HT1080 (cell line): ENCODE measurements around the gene LINGO1. TPM values are rescaled to one million over a fixed set of nuclear protein-coding genes. Genes with fewer than 3 reads are reported as not detected.
A peak's percentile ranks its signal among the peaks of the same experiment; 100 is the strongest.

Experiments
- DNase-seq: peaks from one replicate; pipeline ENCODE4 v3.0.0-alpha.2; 2015; ENCODE audit warnings: low read depth
- total RNA-seq: library from RNA; depleted of rRNA; stranded (reverse); fragments of >200 nt; shearing (Covaris generic); gene quantifications from 2 replicates; pipeline ENCODE4 v1.2.3, GENCODE V29; 2014

The LINGO1 gene
- total RNA-seq, 1 experiment from 2014 or later: 0.56 TPM

DNA sequence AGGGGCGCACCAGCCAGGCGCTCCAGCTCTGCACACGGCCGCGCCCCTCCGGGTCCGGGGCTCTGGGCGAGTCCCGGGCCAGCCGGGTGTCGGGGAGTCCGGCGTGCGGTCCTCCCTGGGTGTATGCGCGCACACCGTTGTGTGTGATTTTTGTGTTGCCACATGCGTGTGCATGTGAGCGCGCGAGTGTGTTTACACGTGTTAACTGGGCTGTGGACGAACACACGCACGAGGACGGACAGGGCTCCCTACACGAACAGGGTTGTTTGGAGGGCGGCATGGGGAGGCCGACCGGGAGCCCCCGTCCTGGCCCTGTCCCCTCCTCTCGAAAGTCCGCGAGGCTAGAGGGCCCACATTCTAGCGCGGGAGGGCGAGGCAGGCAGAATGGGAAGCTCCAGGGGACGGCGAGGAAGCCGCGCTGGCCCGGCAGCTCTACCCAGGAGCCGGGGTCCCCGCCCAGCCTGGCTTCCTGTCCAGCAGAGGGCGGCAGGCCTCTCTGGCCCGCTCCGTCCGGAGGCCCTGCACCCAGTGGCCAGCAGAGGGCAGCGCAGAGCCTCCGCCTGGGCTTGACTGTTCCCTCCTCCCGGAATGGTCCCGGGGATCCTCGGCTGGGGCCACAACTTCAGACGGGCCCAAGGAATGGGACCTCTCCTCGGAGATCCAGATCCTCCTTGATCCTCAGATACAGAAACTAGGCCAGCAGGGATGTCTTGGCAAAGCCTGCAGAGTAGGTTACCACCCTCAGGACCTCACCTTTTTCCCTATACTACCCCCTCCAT lies 611 bp upstream of the LINGO1 start:
- DNase-seq: peak; percentile 78

DNA sequence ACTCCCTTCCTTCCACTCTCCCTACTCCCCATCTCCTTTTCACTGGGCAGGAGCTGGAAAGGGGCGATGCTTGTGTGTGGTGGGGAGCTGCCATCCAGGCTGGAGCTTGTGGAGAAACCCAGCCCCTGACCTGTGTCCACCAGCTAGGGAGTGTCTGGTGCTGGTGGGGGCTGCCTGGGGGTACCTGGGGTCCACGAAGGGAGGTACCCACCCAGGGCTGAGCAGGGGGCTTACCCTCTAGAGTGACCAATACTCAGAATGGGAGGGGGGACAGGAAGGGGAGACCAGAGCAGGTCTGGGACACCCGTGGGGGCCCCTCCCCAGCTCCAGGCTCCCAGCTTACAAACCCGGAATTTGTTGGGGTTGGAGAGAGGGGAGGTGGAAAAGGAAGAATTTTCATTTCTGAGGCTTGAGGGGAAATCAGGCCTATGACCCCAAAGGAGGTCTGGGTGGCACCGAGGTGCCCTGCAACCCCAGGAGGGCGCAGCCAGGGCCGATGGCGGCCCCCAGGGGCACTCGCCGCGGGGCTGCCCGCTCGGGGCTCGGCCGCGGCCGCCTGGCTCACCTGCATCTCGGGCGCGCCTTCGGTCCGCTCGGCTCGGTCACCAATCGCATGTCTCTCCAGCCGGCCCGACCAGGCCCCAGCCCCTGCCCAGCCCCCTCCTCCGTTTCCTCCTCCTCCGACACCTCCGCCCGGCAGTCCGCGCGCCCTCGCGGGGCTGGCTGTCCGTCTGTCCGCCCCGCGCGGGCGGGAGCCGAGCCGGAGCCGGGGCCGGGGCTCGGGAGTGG lies 773 bp downstream of the LINGO1 start:
- no peak for DNase-seq

DNA sequence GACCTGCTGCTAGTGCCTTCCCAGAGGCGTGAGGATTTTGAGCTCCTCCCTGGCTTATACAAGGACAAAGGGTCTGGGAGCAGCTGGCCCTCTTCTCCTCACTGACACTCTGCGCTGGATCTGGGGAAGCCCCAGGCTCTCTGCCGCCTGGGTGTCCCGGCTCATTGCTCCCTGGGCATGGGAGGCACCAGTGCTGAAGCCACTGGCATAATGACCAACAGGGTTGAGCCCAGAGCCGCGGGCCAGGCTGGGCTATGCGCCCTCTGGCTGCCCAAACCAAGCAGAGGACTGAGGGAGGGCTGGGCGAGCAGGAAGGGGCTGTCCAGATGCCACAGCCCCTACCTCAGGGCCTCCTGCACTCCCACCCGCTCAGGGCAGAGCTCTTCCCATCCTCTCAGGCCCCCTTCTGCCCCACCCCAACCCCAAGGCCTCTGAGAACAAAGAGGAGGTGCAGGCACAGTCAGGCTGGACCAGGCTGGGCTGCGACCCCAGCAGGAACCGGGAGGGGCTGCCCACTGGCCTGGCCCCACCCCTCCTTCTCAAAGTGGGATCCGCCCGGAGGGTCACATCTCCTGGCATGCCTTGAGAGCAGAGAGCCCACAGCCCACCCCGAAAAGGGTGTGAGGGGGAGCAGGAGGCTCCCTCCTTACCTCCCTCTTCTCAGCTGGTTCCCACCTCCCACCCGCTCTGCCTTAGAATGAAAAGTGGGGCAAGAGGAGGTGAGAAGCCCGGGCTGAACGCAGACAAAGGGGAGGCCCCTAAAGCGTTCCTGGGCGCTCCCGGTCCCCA lies 1.6 kb downstream of the LINGO1 start:
- DNase-seq: no peak

- DNase-seq: no peak
These were observed 2.7 kb downstream of the LINGO1 start for GRCh38 chr15:77630056-77630455.

DNA sequence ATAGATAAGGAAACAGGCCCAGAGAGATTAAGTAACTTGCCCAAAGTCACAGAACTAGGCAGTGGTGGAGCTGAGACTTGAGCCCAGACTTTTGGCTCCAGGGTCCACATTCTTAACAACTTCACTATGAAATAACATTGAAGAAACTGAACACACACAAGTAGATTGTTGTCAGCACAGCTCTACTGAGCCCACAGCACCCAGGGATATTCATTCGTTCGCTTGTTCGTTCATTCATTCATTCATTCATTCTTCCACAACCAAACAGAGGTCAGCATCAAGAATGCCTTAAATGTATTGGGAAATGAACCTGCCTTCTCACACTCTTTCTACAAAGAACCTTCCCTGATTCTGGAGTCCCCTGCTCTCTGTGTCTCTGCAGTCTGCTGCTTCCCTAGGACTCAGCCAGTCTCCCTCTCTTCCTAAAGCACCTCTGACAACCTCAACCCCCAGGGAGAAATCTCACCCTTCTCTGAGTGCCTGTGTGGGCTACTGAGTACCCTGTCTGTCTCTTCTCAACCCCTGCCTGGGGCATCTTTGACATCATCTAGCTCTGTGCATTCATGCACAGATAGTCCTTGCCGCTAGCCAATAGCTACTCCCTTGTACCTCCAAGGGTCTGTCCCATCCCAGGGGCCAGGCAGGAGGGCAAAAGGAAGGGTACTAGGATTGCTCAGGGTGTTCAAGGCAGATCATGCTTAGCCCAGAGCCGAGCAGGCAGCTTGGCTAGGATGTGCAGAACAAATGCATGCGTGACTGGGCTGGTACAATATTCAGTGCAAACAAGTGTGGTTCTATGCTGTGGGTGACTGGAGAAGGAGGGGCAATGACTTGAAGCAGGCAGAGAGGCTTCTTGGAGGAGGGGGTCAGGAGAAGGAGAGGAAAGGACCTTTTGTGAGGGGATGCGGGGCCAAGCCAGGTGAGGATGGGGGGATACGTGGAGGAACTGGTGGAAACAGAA lies 3.4 kb downstream of the LINGO1 start:
- DNase-seq: no peak

DNA sequence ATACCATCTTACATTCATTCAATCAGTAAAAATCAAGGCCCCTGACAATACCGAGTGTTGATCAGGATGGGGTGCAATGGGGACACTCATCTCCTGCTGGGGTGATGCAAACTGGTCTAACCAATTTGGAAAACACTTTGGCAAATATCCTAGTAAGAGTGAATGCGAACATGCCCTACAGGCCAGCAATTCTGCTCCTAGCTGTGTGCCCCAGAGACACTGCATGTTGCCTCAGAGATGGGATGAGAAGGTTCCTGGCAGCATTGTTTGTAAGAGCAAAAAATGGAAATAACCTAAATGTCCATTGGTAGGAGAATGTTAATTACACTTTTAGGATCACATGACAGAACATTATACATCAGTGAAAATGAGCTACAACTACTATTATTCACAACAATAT lies 4.7 kb downstream of the LINGO1 start:
- DNase-seq: no peak

DNA sequence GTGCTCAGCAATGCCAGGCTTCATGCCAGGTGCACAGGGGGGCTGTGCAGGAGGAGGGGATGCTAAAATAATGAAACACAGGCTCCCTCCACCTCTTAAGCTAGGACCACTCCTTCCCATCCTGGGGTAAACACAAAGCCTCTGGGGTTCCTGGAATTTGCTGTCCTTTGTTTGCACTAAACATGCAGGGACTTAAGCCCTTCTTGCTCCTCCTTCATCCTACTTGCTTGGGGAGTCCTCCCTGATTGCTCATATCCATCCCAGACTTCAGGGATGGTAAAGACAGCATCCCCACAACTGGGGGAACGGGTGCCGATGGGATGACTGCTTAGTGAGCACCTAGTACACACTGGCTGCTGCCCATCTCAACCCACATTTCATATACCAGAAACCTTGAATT lies 5.1 kb downstream of the LINGO1 start:
- DNase-seq: no peak

DNA sequence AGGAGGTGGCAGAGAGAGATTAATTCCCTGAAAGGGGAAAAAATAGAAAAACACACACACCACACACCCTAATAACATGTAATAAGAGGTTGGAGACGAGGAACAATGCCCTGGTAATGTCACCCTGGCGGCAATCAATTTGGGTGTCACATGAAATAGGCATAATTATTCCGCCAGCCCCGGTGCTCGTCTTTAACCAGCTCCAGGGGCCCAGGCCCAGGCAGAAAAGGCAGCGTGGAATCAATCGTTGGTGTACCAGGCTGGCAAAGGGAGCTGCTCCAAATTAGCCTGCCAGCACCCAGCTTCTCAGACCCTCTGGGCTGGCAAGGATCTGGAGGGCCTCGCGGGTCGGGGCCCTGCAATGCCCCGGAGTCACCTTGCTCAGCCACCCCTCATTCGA lies 5.6 kb downstream of the LINGO1 start:
- no peak for DNase-seq

DNA sequence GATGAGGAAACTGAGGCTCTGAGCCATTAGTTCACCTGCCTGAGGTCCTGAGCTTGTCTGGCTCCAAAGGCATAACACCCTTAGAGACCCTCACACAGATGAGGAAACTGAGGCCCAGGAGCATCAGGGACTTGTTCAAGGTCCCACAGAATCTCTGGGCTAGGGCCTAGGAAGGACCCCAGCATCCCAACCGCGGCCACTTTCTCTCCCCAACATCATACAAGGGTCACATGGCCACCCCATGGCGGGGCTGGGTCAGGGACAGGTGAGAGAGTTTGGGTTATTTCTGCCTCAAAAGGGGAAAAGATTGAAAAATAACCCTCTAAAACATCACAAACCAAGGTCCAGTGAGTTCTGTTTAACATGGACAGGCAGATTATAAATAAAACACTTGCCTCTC lies 6.7 kb downstream of the LINGO1 start:
- no peak for DNase-seq

- DNase-seq: no peak
These were observed 7.3 kb downstream of the LINGO1 start for GRCh38 chr15:77625376-77625775.

GRCh38 chr15:77624868-77625267 lies 7.8 kb downstream of the LINGO1 start:
- DNase-seq: no peak

GRCh38 chr15:77623755-77624524 lies 8.8 kb downstream of the LINGO1 start:
- DNase-seq: no peak

GRCh38 chr15:77622934-77623754 lies 9.6 kb downstream of the LINGO1 start:
- no peak for DNase-seq

DNA sequence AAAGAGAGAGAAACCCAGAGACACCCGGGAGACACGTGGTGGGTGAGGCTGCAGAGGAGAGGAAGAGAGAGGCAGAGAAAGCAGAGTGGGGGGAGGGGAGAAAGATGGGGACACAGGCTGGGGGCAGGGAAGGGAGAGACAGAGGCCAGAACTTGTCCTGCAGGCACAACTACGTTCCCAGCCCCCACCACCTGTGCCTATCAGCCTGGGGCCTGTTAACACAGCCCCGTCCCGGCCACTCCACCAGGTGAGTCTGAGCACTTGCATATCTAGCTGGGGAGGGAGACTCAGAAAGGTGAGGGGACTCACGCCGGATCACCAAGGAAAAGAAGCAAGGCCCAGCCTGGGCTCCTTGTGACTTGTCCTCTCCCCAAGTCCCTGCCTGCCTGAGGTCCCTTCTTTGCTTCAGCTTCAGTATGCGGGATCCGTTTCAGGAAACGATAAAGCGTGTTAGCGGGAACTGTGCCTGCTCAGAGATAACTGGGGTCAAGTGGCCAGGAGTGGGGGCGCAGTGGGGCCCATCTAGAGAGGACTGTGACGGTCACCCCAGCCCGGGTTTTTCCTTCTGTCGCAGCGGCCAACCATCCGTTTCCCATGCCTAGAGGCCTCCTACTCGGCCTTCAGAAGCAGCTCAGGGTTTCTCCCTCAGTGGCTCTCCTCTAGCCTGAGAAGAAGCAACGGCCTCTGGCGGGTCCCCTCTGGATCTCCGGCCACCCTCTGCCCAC lies 10.3 kb downstream of the LINGO1 start:
- DNase-seq: no peak

- DNase-seq: no peak
These were observed 10.9 kb downstream of the LINGO1 start for GRCh38 chr15:77621847-77622208.

DNA sequence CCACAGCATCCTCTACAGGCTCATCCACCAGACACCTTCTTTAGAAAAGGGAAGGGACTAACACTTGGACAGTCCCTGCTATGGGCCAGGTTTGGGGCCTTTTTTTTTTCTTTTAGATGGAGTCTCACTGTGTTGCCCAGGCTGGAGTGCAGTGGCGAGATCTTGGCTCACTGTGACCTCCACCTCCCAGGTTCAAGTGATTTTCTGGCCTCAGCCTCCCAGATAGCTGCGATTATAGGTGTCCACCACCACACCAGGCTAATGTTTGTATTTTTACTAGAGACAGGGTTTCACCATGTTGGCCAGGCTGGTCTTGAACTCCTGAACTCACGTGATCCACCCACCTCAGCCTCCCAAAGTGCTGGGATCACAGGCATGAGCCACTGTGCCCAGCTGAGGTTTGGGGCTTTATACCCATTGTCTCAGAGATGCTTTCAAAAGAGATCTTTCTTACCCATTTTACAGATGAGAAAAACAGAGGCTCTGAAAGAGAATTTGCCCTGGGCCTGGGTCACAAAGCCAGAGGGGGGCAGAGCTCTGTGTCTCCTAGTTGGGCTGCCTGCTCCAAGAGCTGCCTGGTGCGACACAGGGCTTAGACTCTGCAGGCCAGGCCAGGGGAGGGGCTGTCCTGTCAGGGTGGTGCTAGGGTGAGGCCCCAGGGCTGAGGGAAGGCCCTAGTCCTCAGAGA lies 11.6 kb downstream of the LINGO1 start:
- no peak for DNase-seq

- no peak for DNase-seq
These were observed 12.4 kb downstream of the LINGO1 start for GRCh38 chr15:77620297-77620696.

DNA sequence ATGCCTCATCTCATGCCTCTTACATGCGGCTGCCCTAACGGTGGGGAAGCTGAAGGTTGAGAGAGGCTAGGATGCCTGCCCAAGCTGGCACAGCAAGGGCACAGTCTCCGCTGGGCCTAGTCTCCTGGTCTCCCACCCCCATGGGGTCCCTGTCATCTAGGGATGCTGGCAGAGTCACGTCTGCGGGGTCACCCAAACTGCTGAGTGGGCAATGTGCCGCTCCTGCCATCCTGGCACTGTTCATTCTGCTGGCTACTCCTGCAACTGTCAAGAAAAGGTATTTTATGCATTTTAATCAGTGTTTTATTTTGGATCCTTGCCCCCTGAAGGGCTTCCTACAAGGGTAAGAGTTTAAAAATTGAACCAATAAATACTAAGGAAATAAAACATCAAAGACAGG lies 12.8 kb downstream of the LINGO1 start:
- no peak for DNase-seq
